T-helper 22 cell (primary cell): ENCODE results near the gene SERPINB6.
"Not testable (repeated sequence)": the region's sequence is repeated elsewhere in the genome, so short reads cannot be mapped to it uniquely, and the experiment has no call there.

ENCODE experiments used
- DNase-seq: peaks from one replicate; pipeline ENCODE4 v3.0.0-alpha.2; 2020; ENCODE audit warnings: low read depth

SERPINB6 gene

GRCh38 chr6:2958776-2959175 lies 12.6 kb downstream of the SERPINB6 start:
- DNase-seq = no peak

GRCh38 chr6:2958331-2958711 lies 13.0 kb downstream of the SERPINB6 start:
- DNase-seq = no peak

- no peak for DNase-seq
These were observed 13.6 kb downstream of the SERPINB6 start for GRCh38 chr6:2957696-2958330.

- no peak for DNase-seq
These were observed 14.3 kb downstream of the SERPINB6 start for GRCh38 chr6:2956930-2957685.

- no peak for DNase-seq
These were observed 18.3 kb downstream of the SERPINB6 start for GRCh38 chr6:2953098-2953497.

GRCh38 chr6:2952557-2953095 lies 18.7 kb downstream of the SERPINB6 start:
- DNase-seq = no peak

- DNase-seq = no peak
These were observed 19.6 kb downstream of the SERPINB6 start for GRCh38 chr6:2951728-2952127.

- DNase-seq = no peak
These were observed 20.7 kb downstream of the SERPINB6 start for GRCh38 chr6:2950713-2951112.

GRCh38 chr6:2949536-2950083 lies 21.8 kb downstream of the SERPINB6 start:
- DNase-seq = no peak

GRCh38 chr6:2949121-2949520 lies 22.2 kb downstream of the SERPINB6 start:
- DNase-seq = no peak

- DNase-seq = no peak
These were observed 22.9 kb downstream of the SERPINB6 start for GRCh38 chr6:2948228-2949025.

- DNase-seq = no peak
These were observed 23.9 kb downstream of the SERPINB6 start for GRCh38 chr6:2947445-2947844.

- no peak for DNase-seq
These were observed 26.3 kb downstream of the SERPINB6 start for GRCh38 chr6:2945153-2945452.

- DNase-seq = no peak
These were observed 26.8 kb downstream of the SERPINB6 start for GRCh38 chr6:2944405-2945152.

- no peak for DNase-seq
These were observed 27.8 kb downstream of the SERPINB6 start for GRCh38 chr6:2943564-2943955.

- DNase-seq = no peak
These were observed 28.3 kb downstream of the SERPINB6 start for GRCh38 chr6:2942914-2943563.

- DNase-seq = not testable (repeated sequence)
These were observed 29.3 kb downstream of the SERPINB6 start for GRCh38 chr6:2942116-2942515.

GRCh38 chr6:2940851-2941250 lies 30.5 kb downstream of the SERPINB6 start:
- DNase-seq = no peak

- peak; percentile 63 for DNase-seq
These were observed 31.1 kb downstream of the SERPINB6 start for GRCh38 chr6:2940010-2940850.

- DNase-seq = no peak
These were observed 31.9 kb downstream of the SERPINB6 start for GRCh38 chr6:2939315-2940009.
